Naive thymus-derived CD4-positive, alpha-beta T cell (primary cell): ENCODE data around the gene PSG5. TPM values are rescaled to one million over a fixed set of nuclear protein-coding genes. Genes with fewer than 3 reads are reported as not detected.
"Not testable (repeated sequence)": the region's sequence is repeated elsewhere in the genome, so short reads cannot be mapped to it uniquely, and the experiment has no call there.

ENCODE experiments used
- ATAC-seq: fragments of 150-1000 bp; cut with Tn5 transposase; 2 replicates; pipeline ENCODE4 v1.10.0; 2021; ENCODE audit warnings: mild to moderate bottlenecking, moderate library complexity
- CTCF ChIA-PET: fragments of 350-600 bp; sonication (Branson Sonifier 250); formaldehyde crosslinking; loops from one replicate; lab custom pipeline; 2021; ENCODE audit warnings: antibody characterized with exemption; lab: Charles Lee
- POLR2A ChIA-PET: fragments of 350-600 bp; sonication (Branson Sonifier 250); formaldehyde crosslinking; loops from one replicate; lab custom pipeline; 2021; ENCODE audit warnings: antibody characterized with exemption, inconsistent platforms; lab: Charles Lee
- DNase-seq, 9 donors: peaks; one replicate each; pipeline versions ENCODE4 v3.0.0 to v3.0.0-alpha.2; 2020 to 2022; ENCODE audit warnings: mixed read lengths in 1 of 9
- H3K27ac ChIP-seq: one replicate; pipeline ENCODE4 v1.7.0; 2013; ENCODE audit warnings: mild to moderate bottlenecking, low read depth, low read length, moderate library complexity
- H3K27me3 ChIP-seq, 2 donors: one replicate each; pipeline ENCODE4 v1.7.0; 2013; ENCODE audit warnings: low read length in 2 of 2, mild to moderate bottlenecking in 2 of 2, moderate library complexity in 2 of 2; ENCODE audit not compliant: control insufficient read depth in 2 of 2, insufficient read depth in 2 of 2
- H3K36me3 ChIP-seq, 3 experiments: 1 replicate in 2 of 3; 2 replicates in 1 of 3; pipeline ENCODE4 v1.7.0; 2013; ENCODE audit warnings: low read length in 3 of 3, mild to moderate bottlenecking in 3 of 3, moderate library complexity in 1 of 3; ENCODE audit not compliant: insufficient read depth in 3 of 3, control insufficient read depth in 2 of 3
- H3K4me1 ChIP-seq, 2 donors: one replicate each; pipeline ENCODE4 v1.7.0; 2013; ENCODE audit warnings: low read length in 2 of 2, mild to moderate bottlenecking in 2 of 2, moderate library complexity in 1 of 2; ENCODE audit not compliant: control insufficient read depth in 2 of 2, insufficient read depth in 2 of 2
- H3K4me3 ChIP-seq: 2 replicates; pipeline ENCODE4 v1.7.0; 2013; ENCODE audit warnings: mild to moderate bottlenecking, low read length
- H3K9me3 ChIP-seq, 3 experiments: 1 replicate in 2 of 3; 2 replicates in 1 of 3; pipeline ENCODE4 v1.7.0; 2013; ENCODE audit warnings: low read length in 3 of 3; ENCODE audit not compliant: control insufficient read depth in 2 of 3
- H3K27ac Mint-ChIP-seq, 9 donors: one replicate each; pipeline ENCODE4 v1.8.0; 2020 to 2022; ENCODE audit warnings: mixed read lengths in 9 of 9, mild to moderate bottlenecking in 8 of 9, moderate library complexity in 5 of 9, inconsistent platforms in 2 of 9
- H3K27me3 Mint-ChIP-seq, 5 donors: one replicate each; pipeline ENCODE4 v1.8.0; 2021 to 2022; ENCODE audit warnings: mixed read lengths in 5 of 5, mild to moderate bottlenecking in 1 of 5
- H3K36me3 Mint-ChIP-seq, 5 donors: one replicate each; pipeline ENCODE4 v1.8.0; 2020 to 2022; ENCODE audit warnings: mixed read lengths in 5 of 5, mild to moderate bottlenecking in 3 of 5, inconsistent platforms in 1 of 5
- H3K4me1 Mint-ChIP-seq, 7 donors: one replicate each; pipeline ENCODE4 v1.8.0; 2020 to 2022; ENCODE audit warnings: mixed read lengths in 7 of 7, mild to moderate bottlenecking in 3 of 7, inconsistent platforms in 1 of 7
- H3K4me3 Mint-ChIP-seq, 10 donors: one replicate each; pipeline ENCODE4 v1.8.0; 2020 to 2022; ENCODE audit warnings: mild to moderate bottlenecking in 10 of 10, mixed read lengths in 10 of 10, moderate library complexity in 6 of 10, inconsistent platforms in 2 of 10
- H3K9me3 Mint-ChIP-seq, 11 donors: one replicate each; pipeline ENCODE4 v1.8.0; 2020 to 2022; ENCODE audit warnings: mixed read lengths in 11 of 11, mild to moderate bottlenecking in 4 of 11, inconsistent platforms in 1 of 11, moderate library complexity in 1 of 11
- intact Hi-C, 2 donors: fragments of 100-400 bp; cut with micrococcal nuclease; formaldehyde crosslinking; loops; one replicate each; pipeline ENCODE4 v1.15.1; 2023
- polyA plus RNA-seq, 2 donors: library from polyadenylated mRNA; unstranded; fragments of 300-500 nt; fragmentation: Illumina TruSeq; gene quantifications; one replicate each; pipeline ENCODE4 v1.2.3, GENCODE V29; 2021
- total RNA-seq, 6 experiments: library from RNA in 5 of 6; stranded (reverse) in 5 of 6; gene quantifications; 1 replicate in 5 of 6; 2 replicates in 1 of 6; pipeline ENCODE4 v1.2.3 and lab custom pipeline; 2021 to 2026

Gene PSG5
- total and polyA plus RNA-seq, 7 experiments from 2014 or later: 0.37 TPM; not detected in 6

- H3K36me3 ChIP-seq, intact Hi-C loops, H3K4me1 Mint-ChIP-seq, H3K4me3 Mint-ChIP-seq, DNase-seq, H3K4me3 ChIP-seq, H3K27ac Mint-ChIP-seq, ATAC-seq, POLR2A ChIA-PET, H3K27ac ChIP-seq, H3K4me1 ChIP-seq, H3K27me3 ChIP-seq, CTCF ChIA-PET: not testable (repeated sequence)
- H3K9me3 ChIP-seq: peaks cover 0 to 26% (median 0%) of the 10 kb centered on the region in 3 experiments
- peaks cover 0 to 15% (median under 1%) of the 10 kb centered on the region in 5 donors for H3K36me3 Mint-ChIP-seq
- H3K9me3 Mint-ChIP-seq: peaks cover 0 to 89% (median 30%) of the 10 kb centered on the region in 11 donors
- H3K27me3 Mint-ChIP-seq: peaks cover 0 to 14% (median 0%) of the 10 kb centered on the region in 5 donors
These were observed 38.0 kb upstream of the PSG5 start for GRCh38 chr19:43224201-43224854.

- POLR2A ChIA-PET, H3K4me1 Mint-ChIP-seq, ATAC-seq, DNase-seq, H3K4me3 Mint-ChIP-seq, H3K9me3 ChIP-seq, H3K4me3 ChIP-seq, H3K27ac Mint-ChIP-seq, intact Hi-C loops, CTCF ChIA-PET, H3K27me3 ChIP-seq, H3K27ac ChIP-seq, H3K4me1 ChIP-seq, H3K36me3 ChIP-seq: not testable (repeated sequence)
- Mint-ChIP-seq H3K9me3 (peaks cover 0 to 84% (median 16%) of the 10 kb centered on the region in 11 donors), H3K36me3 (peaks cover 0 to 15% (median 0%) of the 10 kb centered on the region in 5 donors), H3K27me3 (peaks cover 0 to 27% (median 5%) of the 10 kb centered on the region in 5 donors)
These were observed 35.6 kb upstream of the PSG5 start for GRCh38 chr19:43221891-43222290.

DNA sequence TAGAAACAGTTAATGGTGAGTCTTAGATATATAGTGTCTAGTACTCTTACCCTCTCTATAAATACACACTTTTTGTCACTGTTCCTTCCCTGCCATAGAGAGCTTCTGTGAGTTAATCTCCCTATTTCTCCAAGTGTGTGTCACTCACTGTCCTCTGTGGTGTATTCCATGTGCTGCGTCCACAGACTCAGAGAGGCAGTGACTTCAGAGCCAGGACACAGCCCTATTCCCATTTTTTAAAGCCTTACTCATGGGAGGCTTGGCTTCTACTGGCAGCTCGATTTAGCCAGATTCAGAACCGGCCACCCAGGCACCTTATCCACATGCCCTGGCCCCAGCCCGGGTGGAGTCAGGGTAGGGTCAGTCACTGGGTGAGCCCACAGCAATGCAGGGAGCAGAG, 32.8 kb upstream of the PSG5 start:
- DNase-seq, H3K4me3 ChIP-seq, H3K9me3 ChIP-seq, H3K4me1 ChIP-seq, intact Hi-C loops, H3K36me3 ChIP-seq, H3K27me3 ChIP-seq, H3K27ac ChIP-seq, POLR2A ChIA-PET, CTCF ChIA-PET, H3K27ac Mint-ChIP-seq, H3K4me3 Mint-ChIP-seq, H3K4me1 Mint-ChIP-seq, ATAC-seq, H3K36me3 Mint-ChIP-seq: not testable (repeated sequence)
- peaks cover 0 to 57% (median 11%) of the 10 kb centered on the region in 11 donors for H3K9me3 Mint-ChIP-seq
- H3K27me3 Mint-ChIP-seq: peaks cover 3 to 32% (median 26%) of the 10 kb centered on the region in 5 donors

GRCh38 chr19:43215881-43216280, 29.5 kb upstream of the PSG5 start:
- CTCF ChIA-PET, POLR2A ChIA-PET, H3K36me3 ChIP-seq, H3K27ac Mint-ChIP-seq, DNase-seq, H3K4me3 ChIP-seq, H3K27ac ChIP-seq, ATAC-seq, H3K4me1 ChIP-seq, H3K4me3 Mint-ChIP-seq, H3K9me3 ChIP-seq, intact Hi-C loops, H3K4me1 Mint-ChIP-seq, H3K36me3 Mint-ChIP-seq, H3K27me3 ChIP-seq: not testable (repeated sequence)
- H3K9me3 Mint-ChIP-seq: peaks cover 0 to 31% (median 2%) of the 10 kb centered on the region in 11 donors
- peaks cover 3 to 40% (median 29%) of the 10 kb centered on the region in 5 donors for H3K27me3 Mint-ChIP-seq

GRCh38 chr19:43207991-43208390, 21.7 kb upstream of the PSG5 start:
- Mint-ChIP-seq H3K27me3 (peaks cover 0 to 28% (median 19%) of the 10 kb centered on the region in 5 donors), H3K9me3 (no peaks in the 10 kb centered on the region), H3K4me1 (no peaks in the 10 kb centered on the region), H3K27ac (no peak overlapping the region), H3K36me3 (no peaks in the 10 kb centered on the region), H3K4me3 (no peak overlapping the region)
- no peak overlapping the region for H3K4me3 ChIP-seq
- H3K27me3 ChIP-seq: no peaks in the 10 kb centered on the region
- no peaks in the 10 kb centered on the region for H3K4me1 ChIP-seq
- POLR2A ChIA-PET: no interaction called here
- intact Hi-C loops: loop anchor here in 1 of 2 donors (5.0 kb wide), 1 partner anchor 309 kb away; no protein-coding TSS in a partner anchor
- ATAC-seq (no peak), DNase-seq (no peak)
- CTCF ChIA-PET: no interaction called here
- H3K9me3 ChIP-seq: no peaks in the 10 kb centered on the region
- no peaks in the 10 kb centered on the region for H3K36me3 ChIP-seq
- H3K27ac ChIP-seq: no peak overlapping the region

GRCh38 chr19:43207174-43207573, 20.8 kb upstream of the PSG5 start:
- ATAC-seq, H3K4me1 Mint-ChIP-seq, H3K4me1 ChIP-seq, H3K36me3 ChIP-seq, H3K4me3 ChIP-seq, H3K36me3 Mint-ChIP-seq, CTCF ChIA-PET, H3K9me3 Mint-ChIP-seq, POLR2A ChIA-PET, H3K27me3 ChIP-seq, H3K27ac Mint-ChIP-seq, H3K4me3 Mint-ChIP-seq, H3K27ac ChIP-seq, H3K9me3 ChIP-seq: not testable (repeated sequence)
- H3K27me3 Mint-ChIP-seq: peaks cover 0 to 23% (median 19%) of the 10 kb centered on the region in 5 donors
- DNase-seq: peak in 1 of 9 donors; percentile 37
- intact Hi-C loops: loop anchor here in 1 of 2 donors (5.0 kb wide), 1 partner anchor 310 kb away; no protein-coding TSS in a partner anchor
